CD14-positive monocyte (primary cell): Measurements from ENCODE around the gene THSD4. TPM values are rescaled to one million over a fixed set of nuclear protein-coding genes. Genes with fewer than 3 reads are reported as not detected.

Source experiments
- DNase-seq, 3 donors: peaks; one replicate each; pipeline ENCODE4 v3.0.0-alpha.2; 2011 to 2022
- H2AFZ ChIP-seq: 2 replicates; pipeline ENCODE4 v1.6.0; 2012; ENCODE audit warnings: mild to moderate bottlenecking, low read depth, low read length, inconsistent platforms; ENCODE audit not compliant: insufficient read depth, poor library complexity, severe bottlenecking
- H3K27ac ChIP-seq, 2 donors: 1 replicate in 1 of 2; 2 replicates in 1 of 2; pipeline ENCODE4 v1.5.1; 2012 to 2013; ENCODE audit warnings: low read length in 2 of 2, control low read depth in 1 of 2, inconsistent platforms in 1 of 2, low read depth in 1 of 2, mild to moderate bottlenecking in 1 of 2
- H3K27me3 ChIP-seq, 2 donors: one replicate each; pipeline versions ENCODE4 v1.6.0 to v1.6.1; 2011 to 2013; ENCODE audit warnings: low read length in 2 of 2; ENCODE audit not compliant: control insufficient read depth in 2 of 2, insufficient read depth in 2 of 2
- H3K36me3 ChIP-seq, 2 donors: replicated peaks in 1 of 2; 1 replicate in 1 of 2; 2 replicates in 1 of 2; pipeline versions ENCODE4 v1.5.1 to v1.6.1; 2012 to 2013; ENCODE audit warnings: low read length in 2 of 2, control low read depth in 1 of 2, inconsistent platforms in 1 of 2, mild to moderate bottlenecking in 1 of 2; ENCODE audit not compliant: insufficient read depth in 2 of 2, control insufficient read depth in 1 of 2
- H3K4me1 ChIP-seq, 2 donors: 1 replicate in 1 of 2; 2 replicates in 1 of 2; pipeline versions ENCODE4 v1.5.1 to v1.6.1; 2012 to 2013; ENCODE audit warnings: low read length in 2 of 2, control low read depth in 1 of 2, inconsistent platforms in 1 of 2, mild to moderate bottlenecking in 1 of 2, moderate library complexity in 1 of 2; ENCODE audit not compliant: insufficient read depth in 2 of 2, control insufficient read depth in 1 of 2
- H3K4me2 ChIP-seq: replicated peaks from 2 replicates; pipeline ENCODE3; 2012; ENCODE audit warnings: low read length, moderate library complexity, mild to moderate bottlenecking; ENCODE audit not compliant: poor library complexity, severe bottlenecking; ENCODE audit errors: extremely low read depth
- H3K4me3 ChIP-seq, 3 experiments: fragments of 200-600 bp in 1 of 3; sonication (generic) in 1 of 3; replicated peaks in 1 of 3; 1 replicate in 2 of 3; 2 replicates in 1 of 3; pipeline ENCODE4 v1.5.1; 2011 to 2013; ENCODE audit warnings: low read length in 3 of 3, mild to moderate bottlenecking in 3 of 3, control low read depth in 2 of 3, low read depth in 2 of 3, inconsistent platforms in 1 of 3, moderate library complexity in 1 of 3
- H3K79me2 ChIP-seq: 2 replicates; pipeline ENCODE4 v1.6.0; 2012; ENCODE audit warnings: mild to moderate bottlenecking, control low read depth, inconsistent platforms, low read length, moderate library complexity; ENCODE audit not compliant: insufficient read depth
- H3K9ac ChIP-seq: 2 replicates; pipeline ENCODE4 v1.6.0; 2017; ENCODE audit warnings: low read length, mild to moderate bottlenecking; ENCODE audit not compliant: insufficient read depth, poor library complexity, severe bottlenecking
- H3K9me3 ChIP-seq, 2 donors: replicated peaks in 1 of 2; 1 replicate in 1 of 2; 2 replicates in 1 of 2; pipeline versions ENCODE4 v1.5.1 to v1.6.1; 2012 to 2013; ENCODE audit warnings: low read length in 2 of 2, control low read depth in 1 of 2; ENCODE audit not compliant: control insufficient read depth in 1 of 2, insufficient read depth in 1 of 2
- H4K20me1 ChIP-seq: 2 replicates; pipeline ENCODE4 v1.6.0; 2012; ENCODE audit warnings: mild to moderate bottlenecking, low read length, control low read depth, moderate library complexity; ENCODE audit not compliant: insufficient read depth
- H3K27ac Mint-ChIP-seq, 7 donors: one replicate each; pipeline ENCODE4 v1.8.0; 2020; ENCODE audit warnings: mild to moderate bottlenecking in 7 of 7, mixed read lengths in 7 of 7, moderate library complexity in 6 of 7, inconsistent platforms in 2 of 7
- H3K27me3 Mint-ChIP-seq, 3 donors: one replicate each; pipeline ENCODE4 v1.8.0; 2021 to 2022; ENCODE audit warnings: low read depth in 3 of 3, mild to moderate bottlenecking in 3 of 3, mixed read lengths in 3 of 3, moderate library complexity in 3 of 3, inconsistent platforms in 1 of 3
- H3K36me3 Mint-ChIP-seq, 2 donors: one replicate each; pipeline ENCODE4 v1.8.0; 2020; ENCODE audit warnings: mixed read lengths in 2 of 2, inconsistent platforms in 1 of 2, mild to moderate bottlenecking in 1 of 2
- H3K4me1 Mint-ChIP-seq: one replicate; pipeline ENCODE4 v1.8.0; 2020; ENCODE audit warnings: mild to moderate bottlenecking, mixed read lengths
- H3K4me3 Mint-ChIP-seq, 2 donors: one replicate each; pipeline ENCODE4 v1.8.0; 2020; ENCODE audit warnings: mild to moderate bottlenecking in 2 of 2, mixed read lengths in 2 of 2, moderate library complexity in 1 of 2
- H3K9me3 Mint-ChIP-seq, 7 donors: one replicate each; pipeline ENCODE4 v1.8.0; 2020 to 2022; ENCODE audit warnings: mixed read lengths in 7 of 7, mild to moderate bottlenecking in 6 of 7, moderate library complexity in 6 of 7, inconsistent platforms in 2 of 7
- CTCF ChIP-seq: fragments of 200-600 bp; IDR thresholded peaks from one replicate; pipeline ENCODE4 v1.8.0; 2022; ENCODE audit warnings: antibody characterized with exemption, mild to moderate bottlenecking
- whole genome bisulfite sequencing: methylation state at CpG from one replicate; pipeline ENCODE4 v1.1.5; 2013; ENCODE audit warnings: missing lambda C conversion rate; ENCODE audit not compliant: insufficient coverage; 5-methylcytosine and 5-hydroxymethylcytosine counted together
- intact Hi-C, 2 donors: fragments of 100-400 bp; cut with micrococcal nuclease; formaldehyde crosslinking; loops; one replicate each; pipeline versions ENCODE4 v1.15.0 to v1.15.1; 2023
- polyA plus RNA-seq, 3 donors: library from polyadenylated mRNA; depleted of rRNA in 1 of 3; unstranded in 2 of 3; stranded (reverse) in 1 of 3; fragments of 300-500 nt in 2 of 3; fragments of >200 nt in 1 of 3; fragmentation: Illumina TruSeq in 2 of 3; gene quantifications; 1 replicate in 2 of 3; 2 replicates in 1 of 3; pipeline ENCODE4 v1.2.3, GENCODE V29; 2012 to 2021

The THSD4 gene
- polyA plus RNA-seq, 3 donors = not detected

DNA sequence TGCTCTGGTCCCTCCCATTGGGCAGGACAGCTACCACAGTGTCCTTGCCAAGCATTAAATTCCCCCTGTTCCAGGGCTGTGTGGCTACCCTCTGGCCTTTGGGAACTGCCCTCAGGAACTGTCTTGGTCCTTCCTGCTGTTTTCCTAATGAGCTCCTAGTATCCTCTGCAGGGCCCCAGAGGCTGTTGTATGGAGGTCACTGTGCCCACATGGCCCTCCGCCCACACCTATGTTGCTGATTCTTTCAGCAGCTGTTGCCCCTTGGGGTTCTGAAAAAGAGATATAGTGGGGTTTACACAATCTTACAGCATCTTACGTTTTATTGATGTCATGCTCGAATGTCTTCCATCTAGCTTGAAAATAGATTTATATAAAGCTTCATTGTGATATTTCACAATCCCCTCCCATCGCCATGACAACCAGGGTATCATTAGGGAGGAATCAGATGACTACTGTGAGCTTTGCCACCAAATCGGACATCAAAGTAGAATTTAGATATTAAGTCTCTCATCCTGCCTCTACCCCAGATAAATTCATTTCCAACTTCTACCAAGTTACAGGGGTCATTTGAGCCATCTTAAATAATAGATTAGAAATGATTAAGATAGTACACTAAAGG is 598.0 kb downstream of the THSD4 start:
- Histone ChIP-seq H3K27me3 (peaks cover 0 to 2% of the 10 kb centered on the region in 2 donors), H3K4me3 (no peak overlapping the region), H3K9me3 (no peaks in the 10 kb centered on the region), H3K4me2 (no peak overlapping the region), H3K4me1 (no peaks in the 10 kb centered on the region), H3K79me2 (no peaks in the 10 kb centered on the region), H2AFZ (no peak overlapping the region), H4K20me1 (no peaks in the 10 kb centered on the region), H3K9ac (no peak overlapping the region), H3K36me3 (no peaks in the 10 kb centered on the region), H3K27ac (no peak overlapping the region)
- intact Hi-C loops = no loop called here
- Mint-ChIP-seq H3K27ac (no peak overlapping the region), H3K4me3 (no peak overlapping the region), H3K4me1 (no peaks in the 10 kb centered on the region), H3K36me3 (no peaks in the 10 kb centered on the region), H3K9me3 (peaks cover 0 to 2% (median 0%) of the 10 kb centered on the region in 7 donors), H3K27me3 (peaks cover 2 to 9% (median 5%) of the 10 kb centered on the region in 3 donors)
- whole genome bisulfite sequencing = no CpG with 5 or more reads among the region's 5 CpGs
- no peak for DNase-seq
- no peak for TF ChIP-seq CTCF

- no peak overlapping the region for H3K4me2 ChIP-seq
- H2AFZ ChIP-seq = no peak overlapping the region
- H3K36me3 ChIP-seq = no peaks in the 10 kb centered on the region
- Mint-ChIP-seq H3K27ac (no peak overlapping the region), H3K4me1 (no peaks in the 10 kb centered on the region), H3K4me3 (no peak overlapping the region), H3K27me3 (peaks cover 0 to 9% (median 7%) of the 10 kb centered on the region in 3 donors), H3K36me3 (no peaks in the 10 kb centered on the region), H3K9me3 (peaks cover 0 to 2% (median 0%) of the 10 kb centered on the region in 7 donors)
- no peaks in the 10 kb centered on the region for H3K79me2 ChIP-seq
- no peaks in the 10 kb centered on the region for H3K9me3 ChIP-seq
- no peak for TF ChIP-seq CTCF
- no peaks in the 10 kb centered on the region for H3K4me1 ChIP-seq
- peaks cover 0 to 2% of the 10 kb centered on the region in 2 donors for H3K27me3 ChIP-seq
- WGBS = 82% methylated on average over 1 of the region's 1 CpG
- no peak for DNase-seq
- H3K9ac ChIP-seq = no peak overlapping the region
- H3K27ac ChIP-seq = no peak overlapping the region
- intact Hi-C loops = no loop called here
- no peaks in the 10 kb centered on the region for H4K20me1 ChIP-seq
- no peak overlapping the region for H3K4me3 ChIP-seq
These were observed 600.6 kb downstream of the THSD4 start for GRCh38 chr15:71715914-71716313.
